Activated effector memory CD4-positive, alpha-beta T cell treated with Interleukin-2 at 50 U/mL for 16 hours (primary cell): ENCODE measurements around the gene CATSPERB.
"Not testable (repeated sequence)": the region's sequence is repeated elsewhere in the genome, so short reads cannot be mapped to it uniquely, and the experiment has no call there.

Experiments used
- DNase-seq: peaks from one replicate; pipeline ENCODE4 v3.0.0-alpha.2; 2020

The CATSPERB gene

DNA sequence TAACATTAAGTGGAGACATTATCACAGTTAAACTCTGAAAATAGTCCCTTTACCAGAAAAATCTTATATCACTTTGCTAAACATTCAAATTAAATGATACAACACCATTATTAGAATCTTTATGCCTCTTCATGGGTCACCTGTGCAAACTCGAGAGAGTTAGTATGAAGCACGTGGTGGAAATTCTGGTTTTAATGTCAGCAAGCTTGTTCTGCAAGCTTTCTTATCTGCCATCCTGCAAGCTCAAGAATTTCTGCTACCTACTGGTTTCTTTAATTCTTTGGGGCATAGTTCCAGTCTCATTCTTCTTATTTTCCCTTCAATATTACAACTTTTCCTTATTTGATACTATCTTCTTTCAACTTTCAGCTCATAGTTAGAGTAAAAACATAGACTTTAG is 868 bp downstream of the CATSPERB start:
- no peak for DNase-seq

DNA sequence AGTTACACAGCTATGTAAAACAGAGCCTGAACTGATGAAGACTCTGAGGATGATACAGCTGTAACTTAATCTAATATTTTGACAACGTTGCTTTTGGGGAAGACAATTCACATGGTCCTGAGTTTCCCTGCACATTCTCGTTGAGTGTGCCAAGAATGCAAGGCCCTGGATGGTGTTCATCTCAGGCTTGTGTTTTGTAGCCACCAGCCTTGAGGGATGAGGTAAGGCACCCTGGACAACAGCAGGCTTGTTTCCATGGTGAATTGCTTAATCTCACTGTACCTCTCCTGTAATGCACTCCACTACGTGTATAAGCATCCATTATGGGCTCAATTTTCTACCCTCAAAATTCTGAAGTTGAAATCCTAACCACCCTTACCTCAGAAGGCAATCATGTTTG is 2.1 kb downstream of the CATSPERB start:
- DNase-seq, result no peak

DNA sequence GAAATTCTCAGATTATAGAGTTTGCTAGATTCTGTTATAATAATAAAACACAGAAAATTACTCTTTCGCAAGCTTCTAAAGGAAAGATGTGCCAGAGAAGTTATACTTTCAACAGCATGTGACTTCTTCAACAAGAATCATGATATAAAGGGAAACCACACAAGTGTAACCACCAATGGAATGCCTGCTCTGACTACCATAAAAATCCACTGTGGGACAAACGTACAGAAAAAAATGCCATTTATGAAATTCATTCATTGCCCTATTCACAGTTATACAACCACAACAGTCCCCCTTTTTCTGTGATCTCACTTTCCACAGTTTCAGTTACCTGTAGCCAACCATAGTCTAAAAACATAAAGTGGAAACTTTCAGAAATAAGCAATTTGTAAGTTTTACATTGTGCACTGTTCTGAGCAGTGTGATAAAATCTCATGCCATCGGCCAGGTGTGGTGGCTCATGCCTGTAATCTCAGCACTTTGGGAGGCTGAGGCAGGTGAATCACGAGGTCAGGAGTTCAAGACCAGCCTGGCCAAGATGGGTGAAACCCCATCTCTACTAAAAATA is 3.2 kb downstream of the CATSPERB start:
- DNase-seq, result no peak

DNA sequence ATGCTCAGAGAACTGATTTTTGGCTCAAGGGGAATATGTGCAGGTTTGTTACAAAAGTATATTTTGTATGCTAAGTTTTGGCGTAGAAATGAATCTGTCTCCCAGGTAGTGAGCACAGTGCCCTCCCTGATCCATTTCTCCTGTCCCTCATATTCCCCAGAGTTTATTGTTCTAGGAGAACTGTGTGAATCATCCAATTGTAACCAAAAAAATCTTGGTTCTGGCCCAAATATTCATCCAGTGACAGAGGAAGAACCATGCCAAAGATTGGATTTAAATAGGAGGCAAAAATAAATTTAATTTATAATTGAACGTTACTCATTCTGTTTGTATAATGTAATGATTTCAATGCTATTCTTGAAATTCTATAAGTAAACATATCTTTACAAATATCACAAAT is 4.8 kb downstream of the CATSPERB start:
- DNase-seq, result no peak

DNA sequence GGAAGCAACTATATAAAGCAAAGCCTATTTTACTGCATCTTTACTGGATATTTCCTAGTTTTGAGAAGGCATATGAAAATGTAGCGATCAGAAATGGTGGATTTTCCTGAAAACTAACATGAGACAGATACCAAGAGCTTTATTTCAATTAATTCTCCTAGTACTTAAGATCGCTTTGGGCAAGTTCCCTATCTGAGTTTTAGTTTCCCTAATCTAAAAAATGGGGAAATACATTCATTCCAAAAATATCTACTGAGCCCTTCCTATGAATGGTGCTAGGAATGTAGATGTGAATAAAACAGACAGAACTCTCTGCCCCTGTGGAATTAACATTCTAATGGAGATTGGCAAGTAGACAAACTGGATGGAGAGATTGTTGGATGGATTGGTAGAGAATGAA is 8.4 kb downstream of the CATSPERB start:
- no peak for DNase-seq

DNA sequence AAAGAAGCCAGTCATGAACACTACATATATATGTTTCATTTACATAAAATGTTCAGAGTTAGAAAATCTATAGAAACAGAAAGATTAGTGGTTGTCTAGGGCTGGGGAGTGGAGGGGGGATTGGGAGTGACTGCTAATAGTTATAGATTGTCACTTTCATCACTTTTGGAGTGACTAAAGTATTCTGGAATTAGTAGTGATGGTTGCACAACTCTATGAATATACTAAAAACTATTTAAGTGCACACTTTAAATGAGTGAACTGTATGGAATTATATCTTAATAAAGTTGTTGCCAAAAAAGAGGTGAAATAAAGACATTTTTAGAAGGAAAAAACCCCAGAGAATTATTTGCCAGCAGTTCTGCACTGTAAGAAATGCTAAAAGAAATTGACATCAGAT is 9.5 kb downstream of the CATSPERB start:
- DNase-seq, result no peak

DNA sequence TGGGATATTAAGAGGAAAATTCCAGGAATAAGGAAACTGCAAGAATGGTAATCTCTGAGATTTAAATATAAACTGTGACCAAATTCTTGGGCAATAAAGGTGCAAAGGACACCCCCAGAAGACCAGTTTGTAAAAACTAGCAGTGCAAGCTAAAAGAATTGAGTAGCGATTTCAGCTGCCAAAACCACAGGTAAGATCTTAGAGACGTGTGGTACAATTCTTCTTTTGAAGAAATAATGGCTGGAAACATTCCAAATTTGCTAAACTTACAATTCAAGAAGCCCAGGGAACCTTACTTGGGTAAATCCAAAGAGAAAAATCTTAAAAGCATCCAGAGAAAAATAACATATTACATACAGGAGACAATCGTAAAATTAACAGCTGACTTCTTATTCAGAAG is 12.0 kb downstream of the CATSPERB start:
- DNase-seq, result no peak

DNA sequence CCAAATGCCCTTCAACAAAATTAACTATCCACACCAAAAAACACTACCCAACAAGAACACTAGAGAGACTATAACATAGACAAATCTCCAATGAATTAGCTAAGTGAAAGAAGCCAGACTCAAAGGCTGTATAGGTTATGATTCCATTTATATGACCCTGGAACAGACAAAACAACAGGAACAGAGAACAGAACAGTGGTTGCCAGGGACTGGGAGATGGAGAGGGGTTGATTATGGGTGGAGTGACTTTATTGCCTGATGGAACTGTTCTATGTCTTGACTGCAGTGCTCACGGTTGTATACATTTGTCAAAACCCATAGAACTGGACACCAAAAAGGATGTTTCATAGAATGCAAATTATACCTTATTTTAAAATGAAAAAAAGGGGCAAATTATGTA is 14.9 kb downstream of the CATSPERB start:
- no peak for DNase-seq

DNA sequence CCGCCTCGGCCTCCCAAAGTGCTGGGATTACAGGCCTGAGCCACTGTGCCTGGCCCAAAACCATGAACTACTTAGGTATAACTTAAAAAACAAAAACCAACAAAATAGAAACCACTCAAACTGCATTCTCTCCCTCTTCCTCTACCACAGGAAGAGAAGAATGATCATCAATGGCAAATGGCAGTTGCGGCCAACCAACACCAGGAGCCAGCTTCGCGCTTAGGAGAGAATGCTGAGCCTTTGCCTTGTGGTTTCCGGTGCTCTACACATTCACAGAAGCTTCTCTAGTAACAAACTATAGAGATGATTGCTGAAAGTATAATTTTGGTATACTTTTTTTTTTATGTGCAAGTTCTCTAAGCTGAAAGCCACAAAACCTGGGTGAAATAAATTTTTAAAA is 17.1 kb downstream of the CATSPERB start:
- no peak for DNase-seq

DNA sequence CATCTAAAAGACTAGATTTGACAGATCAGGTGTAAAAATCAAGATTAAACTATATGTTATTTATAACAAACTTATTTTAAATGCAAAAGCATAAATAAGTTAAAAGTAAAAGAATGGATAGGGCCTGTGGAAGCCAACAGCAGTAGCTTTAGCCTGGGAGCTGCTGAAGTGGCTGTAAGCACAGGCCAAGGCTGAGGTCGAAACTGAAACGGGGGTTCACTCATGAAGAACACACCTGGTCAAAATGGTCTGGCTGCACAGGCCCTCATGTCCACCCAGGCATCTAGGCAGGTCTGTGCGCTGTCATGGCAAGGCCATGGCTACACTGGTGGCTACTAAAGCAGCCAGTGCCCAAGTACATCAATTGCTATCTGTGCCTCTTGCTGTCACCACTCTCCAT is 23.1 kb downstream of the CATSPERB start:
- no peak for DNase-seq

DNA sequence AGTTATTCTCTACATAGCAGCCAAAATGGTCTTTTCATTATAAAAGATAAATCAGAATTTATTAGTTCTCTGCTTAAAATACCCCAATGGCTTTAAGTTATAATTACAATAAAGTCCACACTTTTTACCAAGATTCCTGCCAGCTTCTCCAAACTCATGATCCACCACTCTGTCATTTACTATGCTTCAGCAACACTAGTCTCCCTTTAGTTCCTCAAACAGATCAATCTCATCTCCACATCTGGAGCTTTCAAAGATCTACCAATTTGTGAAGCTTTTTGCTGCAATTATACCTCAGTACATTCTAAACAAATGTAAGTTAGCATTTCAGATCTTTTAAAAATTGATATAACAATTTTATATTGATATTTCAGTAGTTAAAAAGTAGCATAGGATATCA is 24.9 kb downstream of the CATSPERB start:
- no peak for DNase-seq

DNA sequence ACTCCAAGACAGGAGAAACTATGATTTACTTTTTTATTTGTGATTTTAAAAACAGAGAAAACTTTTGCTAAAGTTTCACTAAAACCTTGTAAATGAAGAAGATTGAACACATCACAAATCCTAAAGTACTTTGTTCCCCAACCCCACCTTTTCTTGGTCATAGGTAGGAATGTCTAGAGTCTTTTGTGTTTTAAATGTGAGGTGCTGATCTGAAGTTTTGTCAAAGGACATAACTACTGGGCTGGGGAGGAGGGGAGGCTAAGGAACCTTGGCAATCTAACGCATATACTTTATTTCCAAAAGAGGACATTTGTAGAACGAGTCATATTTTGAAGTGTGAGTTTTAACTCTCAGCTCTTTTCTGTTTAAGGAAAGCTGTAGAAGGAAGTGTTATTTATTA is 37.2 kb downstream of the CATSPERB start:
- no peak for DNase-seq

DNA sequence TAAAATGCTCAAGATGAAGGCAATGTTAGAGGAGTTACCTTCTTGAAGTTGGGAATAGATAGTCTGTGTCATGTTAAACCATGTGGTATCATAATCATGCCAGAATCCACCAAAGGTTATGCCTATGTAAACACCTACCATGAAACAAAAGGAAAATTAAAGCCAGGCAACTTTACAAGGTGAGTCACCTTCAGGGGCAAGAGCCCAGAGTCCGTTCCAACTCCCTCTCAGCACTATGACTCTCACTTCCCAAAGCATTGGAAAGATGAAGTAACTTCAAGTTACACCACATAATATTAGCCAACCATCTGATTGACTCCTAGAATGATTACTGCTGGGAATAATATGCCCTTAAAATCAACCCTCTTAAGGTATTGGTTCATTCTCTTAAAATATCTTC is 38.5 kb downstream of the CATSPERB start:
- DNase-seq, result no peak

DNA sequence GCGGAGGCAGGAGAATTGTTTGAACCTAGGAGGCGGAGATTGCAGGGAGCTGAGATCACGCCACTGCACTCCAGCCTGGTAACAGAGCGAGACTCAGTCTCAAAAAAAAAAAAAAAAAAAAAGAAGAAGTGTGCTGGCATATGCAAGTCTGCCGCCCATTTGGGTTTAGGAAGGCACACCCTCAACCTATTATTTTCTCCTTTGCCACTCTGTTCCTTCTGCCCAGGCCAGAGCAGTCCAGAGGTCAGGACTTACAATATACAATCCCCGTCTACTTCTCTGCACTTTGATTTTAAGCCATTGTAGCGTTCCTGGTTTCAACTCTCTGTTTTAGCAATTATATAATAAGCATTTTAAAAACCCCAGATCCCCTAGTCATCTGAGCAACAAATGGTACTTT is 39.8 kb downstream of the CATSPERB start:
- no peak for DNase-seq

DNA sequence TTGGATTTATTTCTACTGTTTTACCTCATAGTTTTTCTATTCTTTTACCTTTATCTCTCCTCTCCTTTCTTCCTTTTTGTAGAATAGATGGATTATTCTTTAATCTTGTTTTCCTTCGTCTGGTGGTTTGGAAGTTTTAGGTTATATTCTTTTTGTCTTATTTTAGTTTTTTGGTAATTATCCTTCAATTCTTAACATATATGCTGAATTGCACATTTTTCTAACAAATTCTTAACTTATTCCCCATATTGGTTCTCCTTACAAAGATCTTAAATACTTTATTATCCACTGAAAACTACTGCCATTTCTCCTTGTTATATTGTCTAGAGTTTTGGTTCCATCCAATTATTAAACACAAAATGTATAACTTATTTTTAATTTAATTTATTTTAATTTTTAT is 42.3 kb downstream of the CATSPERB start:
- DNase-seq, result no peak

DNA sequence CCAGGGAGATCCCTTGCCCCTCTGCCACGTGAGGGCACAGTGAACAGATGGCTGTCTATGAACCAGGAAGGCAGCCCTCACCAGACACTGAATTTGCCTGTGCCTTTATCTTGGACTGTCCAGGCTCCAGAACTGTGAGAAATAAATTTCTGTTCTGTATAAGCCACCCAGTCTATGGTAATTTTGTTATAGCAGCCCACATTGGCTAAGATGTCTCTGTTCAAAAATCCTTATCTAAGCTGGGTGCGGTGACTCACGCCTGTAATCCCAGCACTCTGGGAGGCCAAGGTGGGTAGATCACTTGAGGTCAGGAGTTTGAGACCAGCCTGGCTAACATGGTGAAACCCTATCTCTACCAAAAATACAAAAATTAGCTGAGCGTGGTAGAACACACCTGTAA is 44.5 kb downstream of the CATSPERB start:
- not testable (repeated sequence) for DNase-seq

DNA sequence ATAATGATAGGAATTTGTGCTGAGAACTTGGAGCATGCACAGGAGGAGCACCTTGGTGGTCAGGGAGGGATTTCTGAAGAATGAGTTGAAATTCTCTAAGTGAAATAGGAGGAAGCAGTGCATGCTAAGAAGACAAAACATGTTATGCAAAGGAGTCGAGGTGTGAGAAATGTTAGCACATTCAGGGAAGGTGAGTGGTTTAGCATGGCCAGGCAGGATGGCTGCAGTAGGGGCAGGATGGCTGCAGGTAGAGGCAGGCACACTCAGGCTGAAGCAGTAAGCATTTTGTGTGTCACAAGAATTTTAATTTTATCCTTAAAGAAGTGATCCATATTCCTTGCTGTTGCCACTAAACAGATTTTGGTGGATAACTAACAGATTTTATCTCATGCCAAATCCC is 46.3 kb downstream of the CATSPERB start:
- no peak for DNase-seq

DNA sequence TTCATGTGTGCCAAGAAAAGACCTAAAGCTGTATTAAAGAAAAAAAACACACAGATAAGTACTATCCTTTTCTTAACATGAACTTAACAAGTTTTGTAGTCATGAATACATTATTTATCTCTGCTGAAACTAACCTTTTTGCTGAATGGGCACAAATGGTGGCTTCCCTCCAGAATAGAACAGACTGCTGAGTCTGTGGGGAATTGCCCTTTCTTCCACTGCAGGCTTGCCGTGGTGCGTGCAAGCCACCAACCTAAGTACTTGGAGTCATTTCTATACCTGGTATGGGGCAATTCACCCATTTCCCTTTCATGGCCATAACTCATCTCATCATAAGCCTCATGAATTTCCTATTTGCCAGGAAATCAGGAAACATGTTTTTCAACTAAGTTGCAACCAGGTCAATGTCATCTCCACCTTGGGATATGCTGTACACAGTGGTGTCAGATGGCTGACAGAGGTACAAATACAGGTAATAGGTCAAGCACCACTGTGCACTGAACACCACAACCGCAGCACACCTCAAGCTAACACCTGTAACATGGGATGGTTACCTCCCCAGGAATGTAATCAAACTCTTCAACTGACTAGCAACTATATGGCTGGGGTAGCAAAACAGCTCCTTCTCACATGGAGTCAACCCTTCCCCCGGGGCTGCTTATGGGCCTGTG is 49.9 kb downstream of the CATSPERB start:
- DNase-seq, result no peak

DNA sequence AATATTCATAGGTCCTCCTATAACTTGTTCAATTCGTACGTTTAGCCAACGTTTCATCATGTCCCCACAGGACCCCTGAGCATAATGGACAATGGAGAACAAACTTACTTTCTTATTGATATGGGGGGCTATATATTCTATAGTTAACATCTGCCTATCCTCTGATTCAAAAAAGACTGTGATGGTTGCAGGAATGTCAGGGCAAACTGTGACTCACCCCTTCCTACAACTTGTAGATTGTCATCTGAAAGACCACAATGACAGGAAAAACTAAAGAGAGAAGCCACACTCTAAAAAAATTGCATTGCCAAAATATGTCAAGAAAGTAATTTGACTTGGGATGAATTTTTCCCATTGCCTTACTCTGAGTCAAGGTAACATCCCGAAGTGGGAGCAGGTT is 50.8 kb downstream of the CATSPERB start:
- no peak for DNase-seq

DNA sequence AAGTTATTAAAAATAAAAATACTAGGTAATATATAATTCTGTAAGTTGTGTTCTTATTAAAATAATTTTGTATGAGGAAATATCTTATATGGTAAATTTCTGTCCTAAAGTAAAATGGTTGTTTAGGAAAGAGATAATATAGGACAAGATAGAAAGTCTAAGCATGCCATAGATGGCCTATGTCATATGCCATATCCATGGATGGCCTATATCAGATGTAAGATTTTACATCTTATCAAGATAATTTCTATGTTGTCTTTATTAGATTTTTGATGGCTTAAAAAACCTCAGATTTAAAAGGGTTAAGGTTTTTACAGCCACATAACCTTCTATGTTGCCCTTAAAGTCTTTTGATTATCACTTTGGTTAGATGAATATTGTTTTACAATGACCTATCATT is 52.6 kb downstream of the CATSPERB start:
- no peak for DNase-seq

DNA sequence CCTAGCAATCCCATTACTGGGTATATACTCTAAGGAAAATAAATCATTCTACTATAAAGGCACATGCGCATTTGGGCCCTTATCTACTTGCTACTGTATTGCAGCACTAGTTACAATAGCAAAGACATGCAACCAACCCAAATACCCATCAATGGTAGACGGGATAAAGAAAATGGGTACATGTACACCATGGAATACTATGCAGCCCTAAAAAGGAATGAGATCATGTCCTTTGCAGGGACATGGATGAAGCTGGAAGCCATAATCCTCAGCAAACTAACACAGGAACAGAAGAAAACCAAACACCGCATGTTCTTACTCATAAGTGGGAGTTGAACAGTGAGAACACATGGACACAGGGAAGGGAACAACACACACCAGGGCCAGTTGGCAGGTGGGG is 54.2 kb downstream of the CATSPERB start:
- not testable (repeated sequence) for DNase-seq

DNA sequence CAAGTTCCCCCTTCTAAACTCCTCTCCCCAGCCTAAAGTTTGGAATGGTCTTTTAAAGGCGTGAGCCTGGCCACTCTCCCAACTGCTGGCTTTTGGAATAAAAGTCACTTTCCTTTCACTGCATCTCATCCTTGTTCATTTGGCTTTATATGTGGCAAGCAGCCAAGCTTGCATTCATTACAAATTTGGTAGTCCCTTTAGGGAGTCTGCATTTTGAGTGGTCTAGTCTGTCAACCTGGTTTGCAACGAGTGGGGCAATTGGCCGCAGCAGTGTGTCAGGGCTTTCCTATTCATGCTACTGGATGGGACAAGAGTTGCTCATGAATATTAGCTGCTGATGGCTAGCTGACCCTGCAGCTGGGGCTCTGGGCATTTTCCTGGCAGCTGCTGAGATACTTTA is 57.0 kb downstream of the CATSPERB start:
- no peak for DNase-seq

DNA sequence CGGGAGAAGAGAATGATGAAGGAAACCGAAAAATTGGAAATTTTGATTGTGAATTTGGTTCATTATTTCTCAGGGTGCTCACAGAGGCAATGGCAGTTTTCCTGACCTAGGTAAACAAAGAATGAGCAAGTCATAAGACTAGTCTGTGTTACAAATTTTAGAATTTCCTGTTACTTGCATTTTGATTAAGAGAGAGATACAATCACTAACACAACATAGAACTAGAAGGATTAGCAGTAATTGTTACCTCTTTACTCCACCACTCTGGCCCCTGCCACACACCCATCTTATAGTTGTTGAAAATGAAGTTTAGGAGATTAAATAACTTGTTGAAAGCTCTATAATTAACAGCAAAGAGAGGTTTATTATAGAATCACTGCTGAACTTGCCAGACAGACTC is 62.0 kb downstream of the CATSPERB start:
- no peak for DNase-seq

DNA sequence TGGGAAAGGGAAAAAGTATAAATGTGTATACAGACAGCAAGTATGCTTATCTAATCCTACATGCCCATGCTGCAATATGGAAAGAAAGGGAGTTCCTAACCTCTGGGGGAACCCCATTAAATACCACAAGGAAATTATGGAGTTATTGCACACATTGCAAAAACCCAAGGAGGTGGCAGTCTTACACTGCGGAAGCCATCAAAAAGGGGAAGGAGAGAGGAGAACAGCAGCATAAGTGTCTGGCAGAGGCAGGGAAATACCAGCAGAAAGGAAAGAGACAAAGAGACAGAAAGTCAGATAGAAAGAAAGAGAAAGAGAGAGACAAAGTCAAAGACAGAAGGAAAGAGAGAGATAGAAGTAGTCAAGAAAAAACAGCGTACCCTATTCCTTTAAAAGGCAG is 64.8 kb downstream of the CATSPERB start:
- not testable (repeated sequence) for DNase-seq

DNA sequence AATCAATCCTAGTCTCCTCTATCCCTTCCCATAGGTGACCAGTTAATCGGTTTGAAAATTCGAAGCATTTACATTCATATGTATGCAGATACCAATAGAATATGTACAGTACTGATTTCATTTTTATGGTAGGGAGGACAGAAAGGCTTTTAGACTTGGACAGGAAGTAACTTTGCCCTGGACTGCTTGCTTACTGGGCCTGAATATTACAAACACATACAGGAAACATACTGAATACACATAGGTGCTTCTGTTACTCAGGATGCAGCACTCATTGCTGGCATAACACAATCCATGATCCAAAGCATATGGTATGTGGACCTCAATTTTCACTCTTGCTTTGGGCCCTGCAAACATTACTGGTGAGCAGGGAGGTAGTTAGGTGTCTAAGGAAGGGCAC is 71.1 kb downstream of the CATSPERB start:
- DNase-seq, result no peak
